NCI-H524 (cell line): ENCODE results near the gene IQSEC2.
A peak's percentile ranks its signal among the peaks of the same experiment; 100 is the strongest.

ENCODE experiments used
- DNase-seq, 2 experiments: peaks; one replicate each; lab custom pipeline; 2025; lab: John Stamatoyannopoulos, UW

The IQSEC2 gene

DNA sequence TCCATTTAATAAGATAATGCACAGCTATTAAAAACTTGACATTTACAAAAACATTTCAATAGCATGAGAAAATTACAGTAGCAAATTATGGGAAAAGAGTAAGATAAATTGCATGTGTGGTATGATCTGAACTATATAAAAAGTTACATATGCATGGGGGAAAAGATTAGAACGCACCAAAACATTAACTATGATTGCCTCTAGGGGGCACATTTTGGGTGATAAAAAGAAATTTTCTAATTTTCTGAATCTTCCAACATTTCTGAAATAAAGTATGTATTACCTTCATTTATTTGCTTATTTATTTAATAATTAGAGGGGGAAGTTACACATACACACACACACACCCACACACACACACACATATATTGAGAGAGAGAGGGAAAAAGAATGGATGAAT is 36.8 kb downstream of the IQSEC2 start:
- no peak for DNase-seq

DNA sequence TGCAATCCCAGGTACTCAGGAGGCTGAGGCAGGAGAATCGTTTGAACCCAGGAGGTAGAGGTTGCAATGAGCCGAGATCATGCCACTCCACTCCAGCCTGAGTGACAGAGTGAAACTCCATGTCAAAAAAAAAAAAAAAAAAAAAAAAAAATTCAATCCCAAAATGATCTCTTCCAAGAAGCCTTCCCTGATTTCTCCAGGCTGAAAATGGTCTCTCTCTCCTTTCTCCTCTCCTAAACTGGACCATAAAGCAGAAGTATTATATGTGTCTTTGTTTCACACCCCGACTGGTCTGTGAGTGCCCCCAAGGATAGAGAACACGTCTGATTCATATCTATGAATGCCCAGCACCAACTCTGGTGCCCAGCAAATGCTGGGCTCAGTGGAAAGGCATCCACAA is 39.1 kb downstream of the IQSEC2 start:
- DNase-seq, result no peak

DNA sequence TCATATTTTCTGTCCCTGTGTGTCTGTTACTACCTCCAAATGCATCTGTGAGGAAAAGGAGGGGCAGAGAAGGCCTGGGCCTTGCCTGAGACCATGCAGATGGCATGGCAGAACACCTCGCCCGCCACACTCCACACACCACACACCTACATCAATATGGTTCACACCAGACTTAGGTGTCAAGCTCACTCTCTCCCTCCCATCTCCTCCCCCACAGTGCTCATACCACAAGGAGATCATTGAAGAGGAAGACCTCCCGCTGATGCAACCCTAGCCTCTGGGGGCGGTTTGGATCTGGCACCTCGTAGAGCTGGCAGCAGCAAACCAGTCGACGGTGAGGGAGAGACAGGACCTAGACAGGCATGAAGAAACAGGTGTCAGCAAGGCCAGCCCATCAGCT is 39.8 kb downstream of the IQSEC2 start:
- DNase-seq, result no peak

DNA sequence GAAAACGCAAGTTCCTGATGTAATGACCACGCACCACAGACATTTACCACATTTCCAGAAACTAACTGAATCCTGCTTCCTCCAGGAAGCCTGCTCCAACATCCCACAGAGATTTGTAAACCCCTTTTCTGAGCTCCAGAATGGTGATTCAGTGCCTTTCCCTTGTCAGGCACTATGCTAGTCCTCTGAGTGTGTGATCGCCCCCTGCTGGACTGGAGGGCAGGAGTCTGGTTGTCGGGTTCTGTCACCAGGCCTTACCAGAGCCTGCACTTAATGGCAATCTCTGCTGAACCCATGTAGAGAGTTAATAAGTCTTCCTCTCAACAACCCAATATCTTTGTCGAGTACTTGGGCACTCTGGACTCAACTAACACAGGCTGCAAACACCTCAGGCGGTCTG is 41.9 kb downstream of the IQSEC2 start:
- DNase-seq, result peak; percentile 17 to 34

DNA sequence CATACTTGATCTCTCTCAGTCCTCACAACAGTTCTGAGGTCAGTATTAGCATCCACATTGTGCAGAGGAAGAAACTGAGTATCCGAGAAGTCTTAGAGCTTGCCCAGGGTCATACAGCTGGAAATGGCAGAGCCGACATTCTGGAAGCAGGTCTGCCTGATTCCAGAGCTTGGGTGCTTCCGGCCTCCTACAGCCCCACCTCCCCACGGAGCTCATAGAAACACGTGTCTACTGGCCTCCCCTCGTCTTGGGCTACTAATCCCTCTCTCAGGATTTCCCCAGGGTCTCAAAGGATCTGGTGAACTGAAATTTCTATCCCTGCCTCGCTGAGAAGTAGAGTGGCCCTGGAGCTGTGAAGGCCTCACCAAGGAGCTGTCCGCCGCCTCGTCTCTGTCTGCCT is 44.3 kb downstream of the IQSEC2 start:
- peak; percentile 21 to 53 for DNase-seq

DNA sequence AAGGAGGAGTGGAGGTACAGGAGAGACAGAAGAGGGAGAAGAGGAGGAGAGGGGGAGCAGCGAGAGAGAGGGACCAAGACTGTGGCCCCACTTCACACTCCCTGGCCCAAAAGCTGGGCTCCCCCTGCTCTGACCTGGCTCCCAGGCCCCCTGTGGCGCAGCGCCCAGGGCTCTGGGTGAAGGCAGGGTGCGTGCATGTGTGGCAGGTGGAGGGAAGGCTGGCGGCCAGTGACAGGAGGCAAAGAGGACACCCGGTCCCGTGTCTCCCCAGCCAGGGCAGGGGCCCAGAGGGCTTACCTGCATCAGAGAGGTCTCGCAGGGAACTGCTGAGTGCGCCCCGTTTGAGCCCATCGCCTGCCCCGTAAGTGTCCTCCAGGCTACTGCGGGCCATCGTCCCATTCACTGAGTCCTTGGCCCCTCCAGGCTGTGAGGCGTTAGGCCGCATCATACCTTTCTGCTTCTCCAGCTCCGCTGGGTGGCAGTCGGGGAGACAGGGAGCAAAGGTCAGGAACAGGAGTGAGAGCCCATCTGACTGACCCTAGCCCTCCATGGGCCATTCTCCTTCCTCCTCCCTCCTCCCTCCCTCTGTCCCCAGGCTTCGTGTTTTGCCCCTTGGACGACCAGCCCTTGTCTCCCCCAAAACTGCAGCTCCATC is 45.2 kb downstream of the IQSEC2 start:
- DNase-seq, result no peak

DNA sequence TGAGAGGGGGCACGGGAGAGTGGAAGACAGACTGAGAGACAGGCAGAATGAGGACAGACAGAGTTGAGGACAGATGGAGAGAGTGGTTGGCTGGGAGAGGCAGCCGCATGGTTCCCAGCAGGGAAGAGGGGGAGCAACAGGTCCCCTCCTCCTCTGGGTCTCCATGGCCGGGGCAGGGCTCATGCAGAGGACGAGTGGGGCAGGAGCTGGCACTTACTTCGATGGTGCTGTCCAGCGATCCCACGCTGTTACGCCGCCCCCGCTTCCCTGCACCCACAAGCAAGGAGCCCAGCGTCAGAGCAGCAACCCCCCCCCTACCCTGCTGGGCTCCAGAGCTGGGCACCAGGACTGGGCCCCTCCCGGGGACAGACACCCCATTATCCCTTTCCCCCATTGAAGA is 45.8 kb downstream of the IQSEC2 start:
- DNase-seq, result no peak

DNA sequence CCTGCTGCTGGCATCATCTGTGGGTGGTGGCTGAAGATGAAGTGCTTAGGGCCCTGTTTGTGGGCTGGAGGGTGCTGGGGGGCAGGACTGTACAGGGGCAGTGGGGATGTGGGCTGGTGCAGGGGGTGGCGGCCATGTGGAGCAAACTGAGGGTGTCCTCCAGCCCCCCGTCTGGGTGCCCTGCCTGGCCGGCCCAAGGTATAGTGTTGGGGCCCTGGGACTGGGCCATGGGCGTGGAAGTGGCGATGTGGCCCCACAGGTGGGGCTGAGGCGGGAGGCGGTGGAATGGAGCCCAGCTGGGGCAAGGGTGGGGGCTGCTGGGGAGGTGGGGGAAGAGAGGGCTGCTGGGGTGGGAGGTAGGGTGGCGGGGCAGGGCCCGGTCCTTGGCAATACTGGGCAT is 46.9 kb downstream of the IQSEC2 start:
- DNase-seq, result no peak

DNA sequence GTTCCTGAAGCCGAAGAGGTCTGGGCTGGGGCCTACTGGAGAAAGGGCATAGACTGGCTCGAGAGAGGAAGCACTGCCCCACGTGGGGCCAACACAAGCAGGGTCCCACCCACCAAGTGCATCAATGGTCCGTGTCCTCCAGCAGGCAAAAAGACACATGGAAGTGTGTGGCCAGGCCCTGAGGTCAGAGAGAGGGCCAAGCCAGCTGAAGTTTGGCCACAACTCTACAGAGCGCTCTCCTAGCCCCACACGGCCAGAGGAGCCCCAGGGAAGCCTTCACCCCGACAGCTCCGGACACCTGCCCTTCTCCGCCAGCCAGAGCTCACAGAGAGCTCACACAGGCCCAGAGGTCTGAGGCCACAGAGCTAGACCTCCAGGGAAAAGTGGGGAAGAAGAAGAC is 47.8 kb downstream of the IQSEC2 start:
- no peak for DNase-seq

DNA sequence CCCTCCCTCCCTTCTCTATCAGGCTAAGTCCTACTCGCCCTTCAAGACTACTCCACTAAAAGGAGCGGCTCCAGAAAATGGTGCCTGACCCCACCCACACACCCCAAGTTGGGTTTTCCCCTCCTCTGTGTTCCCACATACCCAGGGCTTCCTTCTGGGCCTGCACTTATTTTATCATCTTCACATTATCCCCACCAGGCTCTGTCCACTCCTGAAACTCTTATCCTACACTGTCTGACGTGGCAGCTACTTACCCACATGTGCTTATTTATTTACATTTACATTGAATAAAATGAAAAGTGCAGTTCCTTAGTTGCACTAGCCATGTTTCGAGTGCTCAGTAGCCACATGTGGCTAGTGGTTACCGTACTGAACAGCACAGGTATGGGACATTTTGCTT is 51.3 kb downstream of the IQSEC2 start:
- DNase-seq, result no peak

DNA sequence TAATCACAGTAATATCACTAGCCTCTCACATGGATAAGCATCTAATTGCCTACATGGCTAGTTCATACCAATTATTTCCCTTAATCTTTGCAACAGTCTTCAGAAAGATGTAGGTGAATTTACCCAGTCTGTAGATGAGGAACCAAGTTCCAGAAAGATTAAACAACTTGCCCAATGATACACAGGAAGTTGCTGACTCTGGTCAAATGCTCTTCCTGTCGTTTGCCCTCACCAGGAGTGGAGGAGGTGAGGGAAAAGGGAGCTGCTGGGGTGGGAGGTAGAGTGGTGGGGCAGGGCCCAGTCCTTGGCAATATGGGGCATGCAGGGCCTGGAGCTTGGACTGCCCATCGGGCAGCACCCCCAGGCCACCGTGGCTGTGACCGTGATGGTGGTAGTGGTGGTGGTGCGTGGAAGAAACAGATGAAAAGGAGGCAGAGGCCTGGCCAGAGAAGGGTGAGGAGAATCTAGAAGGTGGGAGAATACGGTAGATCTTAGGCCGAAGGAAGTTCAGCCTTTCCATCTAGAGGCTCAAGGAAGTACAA is 54.1 kb downstream of the IQSEC2 start:
- DNase-seq, result no peak

DNA sequence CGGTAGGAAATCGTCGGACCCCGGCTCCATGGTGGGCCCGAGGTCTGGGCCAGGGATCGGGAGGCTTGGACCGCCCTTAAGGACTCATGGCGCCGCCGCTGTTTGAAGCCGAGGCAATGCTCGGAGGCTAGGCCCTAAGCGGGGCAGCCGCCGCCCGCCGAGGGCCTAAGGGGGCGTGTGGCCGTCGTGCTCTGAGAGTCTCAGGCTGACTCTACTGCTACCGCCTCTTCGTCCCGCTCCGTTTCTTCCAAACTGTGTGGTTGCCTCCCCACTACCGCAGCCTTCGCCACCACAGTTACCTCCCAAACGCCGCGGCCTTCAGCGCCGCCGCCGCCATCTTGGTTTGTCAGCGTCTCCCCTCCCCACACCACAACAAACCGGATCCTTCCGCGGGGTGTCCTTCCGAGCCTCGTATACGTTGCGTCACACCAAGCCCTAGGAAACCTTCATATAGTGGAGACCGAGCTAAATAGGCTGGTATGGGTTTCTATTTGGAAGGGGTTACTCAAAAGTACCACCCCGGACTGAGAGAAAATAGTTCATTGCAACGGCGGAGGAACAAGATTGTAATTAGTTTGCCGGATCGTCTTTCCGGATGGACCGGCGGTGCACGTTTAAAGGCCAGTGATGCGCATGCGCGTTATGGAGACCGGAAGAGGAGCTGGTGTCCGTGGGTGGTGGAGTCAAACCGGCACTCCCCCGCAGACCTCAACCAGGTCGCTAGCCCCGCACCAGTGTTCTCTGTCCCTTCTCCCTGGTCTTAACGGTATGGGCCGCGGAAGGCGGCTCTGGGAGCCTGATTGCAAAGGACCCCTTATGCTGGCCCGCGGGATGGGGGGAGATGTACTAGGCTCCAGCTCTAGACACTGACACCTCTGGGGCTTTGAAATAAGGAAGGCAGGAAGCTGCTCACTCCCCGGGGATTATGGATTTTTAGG is 56.3 kb downstream of the IQSEC2 start, which contains the start of gene KDM5C:
KDM5C (minus strand) TSS at position 348 of the 938 bp plus-strand sequence; CDS start at position 30, 318 bp downstream.
- peak; percentile 83 to 94 for DNase-seq

DNA sequence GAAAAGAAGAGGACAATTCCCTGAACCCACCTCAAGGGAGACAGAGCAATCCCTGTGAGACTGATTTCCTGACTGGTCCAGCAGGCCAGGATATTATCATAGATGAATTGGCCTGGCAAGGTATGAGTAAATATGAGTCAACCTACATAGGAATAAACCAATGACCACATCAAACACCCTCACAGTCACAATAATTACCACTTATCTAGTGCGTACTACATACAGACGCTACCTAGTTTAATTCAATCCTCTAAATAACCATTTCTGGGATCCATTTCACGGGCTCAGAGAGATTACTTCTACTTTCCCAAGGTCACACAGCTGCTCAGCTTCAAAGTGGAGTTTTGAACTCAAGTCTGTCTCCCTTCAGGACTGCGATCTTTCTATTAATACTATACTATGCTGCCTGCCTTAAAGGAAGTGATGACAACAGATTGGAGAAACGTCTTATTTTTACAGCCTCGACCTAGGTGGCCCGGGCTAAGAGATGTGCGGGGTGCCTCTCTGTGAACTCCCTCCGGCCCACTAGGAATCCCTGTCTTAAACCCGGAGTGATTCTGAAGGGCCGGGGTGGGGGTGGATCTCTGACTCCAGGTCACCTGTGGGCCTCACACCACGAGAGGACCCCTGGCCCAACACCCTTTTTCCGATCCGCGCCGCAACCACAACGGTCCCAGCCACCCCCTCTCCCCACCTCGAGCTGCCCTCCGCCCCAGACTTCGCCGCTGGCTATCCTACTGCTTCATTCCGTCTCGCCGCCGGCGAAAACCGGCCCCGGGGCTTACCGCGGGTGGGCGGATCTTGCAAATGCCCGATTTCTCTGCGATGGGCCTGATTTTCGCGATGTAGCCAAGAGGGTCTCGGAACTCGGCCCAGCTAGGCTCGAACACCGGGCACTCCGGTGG is 57.2 kb downstream of the IQSEC2 start:
- no peak for DNase-seq

DNA sequence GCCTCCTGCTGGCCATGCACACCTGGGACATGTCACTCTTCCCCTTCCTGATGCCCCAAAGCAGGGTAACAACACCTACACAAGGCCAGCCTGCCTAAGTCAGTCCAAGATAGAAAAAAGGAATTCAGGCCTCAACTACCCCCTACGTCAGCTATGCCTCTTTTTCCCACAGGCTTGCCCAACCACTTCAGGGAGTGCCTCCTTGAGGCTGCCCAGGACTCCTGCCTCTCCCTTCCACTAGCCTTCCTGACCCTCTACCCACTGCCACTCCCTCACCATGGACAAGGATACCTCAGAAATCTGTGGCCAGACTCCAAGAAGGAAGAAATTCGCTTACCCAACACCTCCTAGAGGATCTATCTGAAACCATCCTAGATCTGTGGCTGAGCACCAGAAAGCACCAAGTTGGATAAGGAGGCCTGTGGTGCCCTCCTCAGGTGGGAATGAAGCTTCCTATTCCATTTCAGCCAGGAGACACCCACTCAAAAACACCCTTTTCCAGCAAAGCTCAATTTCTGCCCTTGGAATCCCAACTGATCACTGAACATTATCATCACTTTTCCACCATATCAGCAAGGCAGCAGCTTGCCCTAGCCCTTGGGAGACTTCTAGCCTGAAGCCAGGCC is 58.2 kb downstream of the IQSEC2 start:
- DNase-seq, result peak in 1 of 2 experiments; percentile 20
